Calu3 (cell line): Measurements from ENCODE around the gene HHAT. TPM values are rescaled to one million over a fixed set of nuclear protein-coding genes. Genes with fewer than 3 reads are reported as not detected.

Experiments
- BruUV-seq: library from RNA; stranded (reverse); fragments of 400-500 nt; replicated peaks from 2 replicates; lab custom pipeline; 2021; lab: Mats Ljungman, UMichigan
- CTCF ChIA-PET: fragments of 300-600 bp; sonication (Branson Sonifier 250); formaldehyde crosslinking; loops from one replicate; lab custom pipeline; 2022; ENCODE audit warnings: antibody characterized with exemption; lab: Charles Lee
- DNase-seq: peaks from one replicate; pipeline ENCODE4 v3.0.0; 2022
- H3K27ac Mint-ChIP-seq: one replicate; pipeline ENCODE4 v1.8.0; 2022; ENCODE audit warnings: mixed read lengths; ENCODE audit not compliant: unreplicated experiment
- H3K27me3 Mint-ChIP-seq: one replicate; pipeline ENCODE4 v1.8.0; 2022; ENCODE audit warnings: mixed read lengths; ENCODE audit not compliant: unreplicated experiment
- H3K36me3 Mint-ChIP-seq: one replicate; pipeline ENCODE4 v1.8.0; 2022; ENCODE audit warnings: mild to moderate bottlenecking, moderate library complexity, mixed read lengths; ENCODE audit not compliant: insufficient read depth, unreplicated experiment
- H3K4me1 Mint-ChIP-seq: one replicate; pipeline ENCODE4 v1.8.0; 2022; ENCODE audit warnings: mild to moderate bottlenecking, low read depth, mixed read lengths; ENCODE audit not compliant: unreplicated experiment
- H3K4me3 Mint-ChIP-seq: one replicate; pipeline ENCODE4 v1.8.0; 2022; ENCODE audit warnings: mild to moderate bottlenecking, low read depth, moderate library complexity, mixed read lengths; ENCODE audit not compliant: unreplicated experiment
- H3K9me3 Mint-ChIP-seq: one replicate; pipeline ENCODE4 v1.8.0; 2022; ENCODE audit warnings: low read depth, mixed read lengths; ENCODE audit not compliant: unreplicated experiment
- CTCF ChIP-seq: fragments of 200-600 bp; IDR thresholded peaks from one replicate; pipeline ENCODE4 v1.8.0; 2022; ENCODE audit warnings: antibody characterized with exemption; ENCODE audit not compliant: unreplicated experiment
- intact Hi-C: fragments of 100-400 bp; cut with micrococcal nuclease; formaldehyde crosslinking; loops from one replicate; pipeline ENCODE4 v1.10.0; 2022; ENCODE audit not compliant: unreplicated experiment
- total RNA-seq: library from RNA; stranded (reverse); gene quantifications from 2 replicates; pipeline ENCODE4 v1.2.3, GENCODE V29; 2022

Gene HHAT
- total RNA-seq, 1 experiment from 2014 or later: 5.8 TPM

- H3K9me3 Mint-ChIP-seq: no peaks in the 10 kb centered on the region
- no peaks in the 10 kb centered on the region for H3K36me3 Mint-ChIP-seq
- BruUV-seq: no TSS peak
- DNase-seq: no peak
- H3K4me1 Mint-ChIP-seq: no peaks in the 10 kb centered on the region
- H3K27ac Mint-ChIP-seq: no peak overlapping the region
- intact Hi-C loops: no loop called here
- CTCF ChIA-PET: no interaction called here
- H3K4me3 Mint-ChIP-seq: no peak overlapping the region
- no peaks in the 10 kb centered on the region for H3K27me3 Mint-ChIP-seq
- TF ChIP-seq CTCF: no peak
Measured at GRCh38 chr1:210339500-210339899, 10.8 kb downstream of the HHAT start.

- H3K4me3 Mint-ChIP-seq: no peak overlapping the region
- no peaks in the 10 kb centered on the region for H3K36me3 Mint-ChIP-seq
- DNase-seq: no peak
- H3K9me3 Mint-ChIP-seq: no peaks in the 10 kb centered on the region
- H3K4me1 Mint-ChIP-seq: no peaks in the 10 kb centered on the region
- BruUV-seq: no TSS peak
- no peaks in the 10 kb centered on the region for H3K27me3 Mint-ChIP-seq
- no peak for TF ChIP-seq CTCF
- intact Hi-C loops: no loop called here
- CTCF ChIA-PET: no interaction called here
- H3K27ac Mint-ChIP-seq: no peak overlapping the region
Measured at GRCh38 chr1:210340311-210340710, 11.6 kb downstream of the HHAT start.

GRCh38 chr1:210340841-210341240 lies 12.1 kb downstream of the HHAT start:
- Mint-ChIP-seq H3K9me3 (no peaks in the 10 kb centered on the region), H3K27ac (no peak overlapping the region), H3K27me3 (no peaks in the 10 kb centered on the region), H3K36me3 (no peaks in the 10 kb centered on the region), H3K4me3 (no peak overlapping the region), H3K4me1 (no peaks in the 10 kb centered on the region)
- TF ChIP-seq CTCF: no peak
- intact Hi-C loops: no loop called here
- CTCF ChIA-PET: no interaction called here
- no TSS peak for BruUV-seq
- no peak for DNase-seq

DNA sequence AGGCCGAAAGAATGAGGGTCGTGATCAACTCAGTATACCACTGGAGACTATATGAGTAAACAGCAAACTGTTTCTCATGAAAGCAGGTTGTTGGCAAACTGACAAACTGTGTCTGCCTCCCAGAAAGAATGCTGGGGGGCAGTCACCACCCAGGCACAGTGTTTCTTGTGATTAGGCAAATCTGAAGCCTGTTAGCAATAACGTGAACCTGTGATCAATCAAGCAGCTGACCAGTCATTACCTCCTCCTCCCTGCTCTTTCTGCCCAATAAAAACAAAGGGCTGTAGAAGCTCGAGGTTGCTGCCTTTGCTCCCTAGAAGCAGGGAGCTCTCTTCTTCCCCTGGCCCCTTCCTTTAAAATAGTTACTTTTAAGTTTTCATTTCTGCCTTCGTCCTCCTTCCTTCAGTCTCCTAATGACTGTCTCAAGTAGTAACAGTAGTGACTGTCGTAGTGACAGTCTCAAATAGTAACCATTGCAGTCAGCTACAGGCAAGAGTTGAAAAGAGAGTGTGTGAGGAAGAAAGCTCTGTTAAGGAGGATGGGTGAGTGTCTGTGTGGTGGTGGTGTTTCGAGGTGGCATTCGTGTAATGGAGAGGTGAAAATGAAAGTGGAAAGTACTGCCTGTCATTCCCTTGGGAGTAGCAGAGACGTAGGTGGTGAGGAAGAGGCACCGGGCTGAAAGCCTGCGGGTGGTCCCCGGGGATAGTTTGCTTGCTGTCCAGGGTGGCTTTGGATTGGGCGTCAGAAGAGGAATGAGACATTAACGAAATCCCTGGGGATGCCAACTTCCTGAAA lies 14.5 kb downstream of the HHAT start:
- H3K27me3 Mint-ChIP-seq: no peaks in the 10 kb centered on the region
- no peaks in the 10 kb centered on the region for H3K4me1 Mint-ChIP-seq
- BruUV-seq: no TSS peak
- DNase-seq: no peak
- no peak for TF ChIP-seq CTCF
- H3K4me3 Mint-ChIP-seq: no peak overlapping the region
- no peaks in the 10 kb centered on the region for H3K36me3 Mint-ChIP-seq
- intact Hi-C loops: no loop called here
- no peak overlapping the region for H3K27ac Mint-ChIP-seq
- CTCF ChIA-PET: interaction anchor here (0.5 to 1.2 kb wide), 3 partner anchors 9 to 187 kb away, joined by 3 to 11 read pairs (median 5); no protein-coding TSS in a partner anchor
- H3K9me3 Mint-ChIP-seq: no peaks in the 10 kb centered on the region
